Glutamatergic neuron (in vitro differentiated cells): Measurements from ENCODE around the gene CAMTA1. TPM values are rescaled to one million over a fixed set of nuclear protein-coding genes. Genes with fewer than 3 reads are reported as not detected.

Experiments used
- DNase-seq: peaks from one replicate; pipeline ENCODE4 v3.0.0; 2022
- H3K27ac Mint-ChIP-seq: one replicate; pipeline ENCODE4 v1.8.0; 2020; ENCODE audit warnings: mild to moderate bottlenecking, mixed read lengths, inconsistent platforms; ENCODE audit not compliant: unreplicated experiment
- H3K27me3 Mint-ChIP-seq: one replicate; pipeline ENCODE4 v1.8.0; 2020; ENCODE audit warnings: mild to moderate bottlenecking, moderate library complexity, mixed read lengths, inconsistent platforms; ENCODE audit not compliant: unreplicated experiment
- H3K36me3 Mint-ChIP-seq: one replicate; pipeline ENCODE4 v1.8.0; 2020; ENCODE audit warnings: mild to moderate bottlenecking, mixed read lengths, inconsistent platforms; ENCODE audit not compliant: unreplicated experiment
- H3K4me1 Mint-ChIP-seq: one replicate; pipeline ENCODE4 v1.8.0; 2020; ENCODE audit warnings: mild to moderate bottlenecking, low read depth, mixed read lengths, inconsistent platforms; ENCODE audit not compliant: unreplicated experiment
- H3K4me3 Mint-ChIP-seq: one replicate; pipeline ENCODE4 v1.8.0; 2020; ENCODE audit warnings: mild to moderate bottlenecking, mixed read lengths, inconsistent platforms; ENCODE audit not compliant: unreplicated experiment
- H3K9me3 Mint-ChIP-seq: one replicate; pipeline ENCODE4 v1.8.0; 2020; ENCODE audit warnings: mild to moderate bottlenecking, moderate library complexity, mixed read lengths, inconsistent platforms; ENCODE audit not compliant: unreplicated experiment
- total RNA-seq: library from RNA; stranded (reverse); fragmentation: NEBNext Ultra II Directional; extraction: Animal tissue kit (Norgen Biotek cat#: 25700); gene quantifications from one replicate; pipeline ENCODE4 v1.2.1, GENCODE V29; 2021; ENCODE audit not compliant: unreplicated experiment
- TF ChIP-seq, protein P1 (sequence below): fragments of 200-600 bp; sonication (generic); IDR thresholded peaks from one replicate; pipeline ENCODE4 v1.5.0; 2021; ENCODE audit not compliant: partially characterized antibody, unreplicated experiment

The CAMTA1 gene
- total RNA-seq, 1 donor from 2014 or later = 77.2 TPM

DNA sequence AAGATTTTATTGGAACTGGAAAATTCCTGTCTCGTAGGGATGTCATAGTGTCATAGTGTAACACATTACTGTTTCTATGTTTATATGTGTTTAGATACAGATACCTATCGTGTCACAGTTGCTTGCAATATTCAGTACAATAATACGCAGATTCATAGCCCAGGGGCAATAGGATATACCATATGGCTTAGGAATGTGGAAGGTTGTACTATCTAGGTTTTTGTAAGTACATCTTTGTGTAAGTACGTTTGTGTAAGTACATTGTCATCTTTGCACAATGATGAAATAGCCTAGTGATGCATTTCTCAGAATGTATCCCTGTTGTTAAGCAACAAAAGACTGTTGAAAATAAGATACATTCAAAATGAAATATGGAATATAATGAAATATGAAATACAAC is 68.9 kb downstream of the CAMTA1 start:
- peaks cover 13% of the 10 kb centered on the region for H3K36me3 Mint-ChIP-seq
- H3K9me3 Mint-ChIP-seq = peaks cover 6% of the 10 kb centered on the region
- TF ChIP-seq, protein P1, sequence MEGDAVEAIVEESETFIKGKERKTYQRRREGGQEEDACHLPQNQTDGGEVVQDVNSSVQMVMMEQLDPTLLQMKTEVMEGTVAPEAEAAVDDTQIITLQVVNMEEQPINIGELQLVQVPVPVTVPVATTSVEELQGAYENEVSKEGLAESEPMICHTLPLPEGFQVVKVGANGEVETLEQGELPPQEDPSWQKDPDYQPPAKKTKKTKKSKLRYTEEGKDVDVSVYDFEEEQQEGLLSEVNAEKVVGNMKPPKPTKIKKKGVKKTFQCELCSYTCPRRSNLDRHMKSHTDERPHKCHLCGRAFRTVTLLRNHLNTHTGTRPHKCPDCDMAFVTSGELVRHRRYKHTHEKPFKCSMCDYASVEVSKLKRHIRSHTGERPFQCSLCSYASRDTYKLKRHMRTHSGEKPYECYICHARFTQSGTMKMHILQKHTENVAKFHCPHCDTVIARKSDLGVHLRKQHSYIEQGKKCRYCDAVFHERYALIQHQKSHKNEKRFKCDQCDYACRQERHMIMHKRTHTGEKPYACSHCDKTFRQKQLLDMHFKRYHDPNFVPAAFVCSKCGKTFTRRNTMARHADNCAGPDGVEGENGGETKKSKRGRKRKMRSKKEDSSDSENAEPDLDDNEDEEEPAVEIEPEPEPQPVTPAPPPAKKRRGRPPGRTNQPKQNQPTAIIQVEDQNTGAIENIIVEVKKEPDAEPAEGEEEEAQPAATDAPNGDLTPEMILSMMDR = no peak
- no peak overlapping the region for H3K27ac Mint-ChIP-seq
- no peaks in the 10 kb centered on the region for H3K27me3 Mint-ChIP-seq
- DNase-seq = no peak
- H3K4me1 Mint-ChIP-seq = no peaks in the 10 kb centered on the region
- no peak overlapping the region for H3K4me3 Mint-ChIP-seq

DNA sequence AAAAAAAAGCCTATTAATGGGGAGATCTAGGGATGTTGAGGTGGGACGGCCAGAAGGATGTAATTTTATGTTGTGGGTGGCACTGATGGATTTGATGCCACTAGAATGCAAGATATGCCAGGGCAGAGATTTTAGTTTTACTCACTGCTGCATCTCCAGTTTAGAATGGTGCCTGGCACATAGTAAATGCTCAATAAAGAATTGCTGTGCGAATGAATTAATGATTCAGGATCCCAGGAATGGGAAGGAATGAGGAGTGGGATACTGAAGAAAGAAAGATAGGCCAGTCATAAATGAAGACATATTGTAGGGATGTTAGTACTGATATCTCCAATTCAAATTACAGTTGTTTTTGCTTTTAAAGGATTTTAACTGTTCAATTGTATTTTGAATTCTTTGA is 72.6 kb downstream of the CAMTA1 start:
- H3K36me3 Mint-ChIP-seq = peaks cover 13% of the 10 kb centered on the region
- no peaks in the 10 kb centered on the region for H3K27me3 Mint-ChIP-seq
- TF ChIP-seq, protein P1 = no peak
- no peak for DNase-seq
- no peak overlapping the region for H3K27ac Mint-ChIP-seq
- peaks cover 4% of the 10 kb centered on the region for H3K9me3 Mint-ChIP-seq
- H3K4me3 Mint-ChIP-seq = no peak overlapping the region
- H3K4me1 Mint-ChIP-seq = no peaks in the 10 kb centered on the region

DNA sequence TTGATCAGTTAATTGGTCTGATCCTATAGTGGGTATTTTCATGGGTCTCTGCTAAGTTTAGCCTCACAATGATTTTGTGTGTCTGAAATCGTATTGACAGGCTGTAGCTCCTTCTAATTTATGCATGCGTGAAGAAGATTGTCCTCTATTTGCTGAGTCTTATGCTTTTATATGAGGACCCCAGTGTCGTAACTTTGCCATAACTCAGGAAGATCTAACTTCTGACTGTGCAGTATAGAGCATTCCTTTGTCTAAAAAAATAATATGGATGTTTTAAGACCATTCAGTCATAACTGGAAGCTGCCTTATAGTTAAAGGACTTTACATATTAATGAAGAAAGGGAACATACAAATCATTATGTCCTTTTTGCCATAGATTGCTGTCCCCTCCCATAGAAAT is 73.3 kb downstream of the CAMTA1 start:
- H3K27me3 Mint-ChIP-seq = no peaks in the 10 kb centered on the region
- H3K9me3 Mint-ChIP-seq = peaks cover 4% of the 10 kb centered on the region
- peaks cover 13% of the 10 kb centered on the region for H3K36me3 Mint-ChIP-seq
- TF ChIP-seq, protein P1 = no peak
- DNase-seq = no peak
- no peak overlapping the region for H3K4me3 Mint-ChIP-seq
- no peaks in the 10 kb centered on the region for H3K4me1 Mint-ChIP-seq
- no peak overlapping the region for H3K27ac Mint-ChIP-seq

DNA sequence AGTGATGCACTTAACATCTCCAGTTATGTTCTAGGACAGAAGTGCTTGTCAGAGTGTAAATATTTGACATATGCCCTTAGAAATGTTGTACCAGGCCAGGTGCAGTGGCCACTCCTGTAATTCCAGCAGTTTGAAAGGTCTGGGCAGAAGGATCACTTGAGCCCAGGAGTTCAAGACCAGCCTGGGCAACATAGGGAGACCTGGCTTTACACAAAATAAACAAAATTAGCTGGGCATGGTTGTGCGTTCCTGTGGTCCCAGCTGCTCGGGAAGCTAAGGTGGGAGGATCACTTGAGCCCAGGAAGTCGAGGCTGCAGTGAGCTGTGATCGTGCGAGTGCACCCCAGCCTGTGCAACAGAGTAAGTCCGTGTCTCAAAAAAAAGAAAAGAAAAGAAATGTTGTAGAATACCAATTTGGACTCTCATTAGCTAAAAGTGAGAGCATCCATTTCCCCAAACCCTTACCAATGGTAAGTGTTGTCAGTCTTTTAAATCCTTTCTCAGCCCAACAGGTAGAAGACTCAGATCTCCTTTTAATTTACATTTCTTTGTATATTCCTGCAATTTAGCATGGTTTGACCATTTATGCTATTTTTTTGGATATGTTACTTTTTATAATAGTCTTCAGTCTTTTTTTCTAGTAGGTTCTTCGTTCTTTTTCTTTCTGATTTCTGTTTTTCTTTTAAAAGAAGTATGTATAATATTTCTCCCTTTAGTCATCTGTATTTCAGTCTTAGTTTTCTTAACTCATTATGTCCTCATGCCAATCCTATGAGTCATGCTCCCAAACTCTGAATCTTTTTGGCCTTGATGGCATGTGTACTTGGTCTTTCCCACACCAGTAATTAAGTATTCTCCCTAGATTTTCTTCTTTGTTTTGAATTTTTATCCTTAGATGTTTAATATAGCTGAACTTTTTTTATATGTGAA is 74.4 kb downstream of the CAMTA1 start:
- TF ChIP-seq, protein P1 = no peak
- H3K27me3 Mint-ChIP-seq = no peaks in the 10 kb centered on the region
- H3K9me3 Mint-ChIP-seq = peaks cover 4% of the 10 kb centered on the region
- H3K27ac Mint-ChIP-seq = no peak overlapping the region
- H3K4me1 Mint-ChIP-seq = peaks cover 2% of the 10 kb centered on the region
- no peak overlapping the region for H3K4me3 Mint-ChIP-seq
- no peak for DNase-seq
- H3K36me3 Mint-ChIP-seq = peaks cover 13% of the 10 kb centered on the region

DNA sequence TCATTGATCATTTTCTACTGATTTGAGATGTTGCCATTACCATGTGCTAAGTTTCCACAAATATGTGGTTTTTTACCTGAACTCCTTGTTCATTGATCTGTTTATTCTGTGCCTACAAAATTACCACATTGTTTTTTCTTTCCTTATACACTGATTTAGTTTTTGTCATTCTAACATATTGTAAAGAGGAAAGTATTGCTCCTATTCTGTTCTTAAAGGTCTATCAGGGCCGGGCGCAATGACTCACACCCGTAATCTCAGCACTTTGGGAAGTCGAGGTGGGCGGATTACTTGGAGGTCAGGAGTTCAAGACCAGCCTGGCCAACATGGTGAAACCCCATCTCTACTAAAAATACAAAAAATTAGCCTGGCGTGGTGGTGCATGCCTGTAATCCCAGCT is 75.1 kb downstream of the CAMTA1 start:
- Mint-ChIP-seq H3K9me3 (peaks cover 4% of the 10 kb centered on the region), H3K4me1 (peaks cover 2% of the 10 kb centered on the region), H3K4me3 (no peak overlapping the region), H3K36me3 (peaks cover 8% of the 10 kb centered on the region), H3K27ac (no peak overlapping the region), H3K27me3 (no peaks in the 10 kb centered on the region)
- TF ChIP-seq, protein P1 = no peak
- DNase-seq = no peak
